Measurements from ENCODE around the gene POLDIP3.
"Not testable (repeated sequence)": the region's sequence is repeated elsewhere in the genome, so short reads cannot be mapped to it uniquely, and the experiment has no call there.

The POLDIP3 gene

GRCh38 chr22:42619261-42620063 lies 4.8 kb upstream of the POLDIP3 start:
- DNase-seq (ENCODE audit: low read depth in 2 of 2), result no peak

- no peak for DNase-seq (ENCODE audit: low read depth in 2 of 2)
These were observed 2.7 kb upstream of the POLDIP3 start for GRCh38 chr22:42617155-42617983.

- not testable (repeated sequence) for DNase-seq (ENCODE audit: low read depth in 2 of 2)
These were observed 1.1 kb upstream of the POLDIP3 start for GRCh38 chr22:42615860-42616175.

GRCh38 chr22:42615092-42615859 lies 593 bp upstream of the POLDIP3 start:
- peak; percentile 84 to 89 for DNase-seq (ENCODE audit: low read depth in 2 of 2)

GRCh38 chr22:42613872-42614301 lies 796 bp downstream of the POLDIP3 start:
- no peak for DNase-seq (ENCODE audit: low read depth in 2 of 2)

- DNase-seq (ENCODE audit: low read depth in 2 of 2), result no peak
These were observed 2.3 kb downstream of the POLDIP3 start for GRCh38 chr22:42612336-42612735.

- DNase-seq (ENCODE audit: low read depth in 2 of 2), result no peak
These were observed 3.6 kb downstream of the POLDIP3 start for GRCh38 chr22:42611051-42611450.

- no peak for DNase-seq (ENCODE audit: low read depth in 2 of 2)
These were observed 4.5 kb downstream of the POLDIP3 start for GRCh38 chr22:42610186-42610585.

- no peak for DNase-seq (ENCODE audit: low read depth in 2 of 2)
These were observed 5.8 kb downstream of the POLDIP3 start for GRCh38 chr22:42608823-42609361.

- DNase-seq (ENCODE audit: low read depth in 2 of 2), result no peak
These were observed 6.4 kb downstream of the POLDIP3 start for GRCh38 chr22:42608136-42608822.

GRCh38 chr22:42607641-42608040 lies 7.0 kb downstream of the POLDIP3 start:
- not testable (repeated sequence) for DNase-seq (ENCODE audit: low read depth in 2 of 2)

GRCh38 chr22:42604403-42604802 lies 10.3 kb downstream of the POLDIP3 start:
- no peak for DNase-seq (ENCODE audit: low read depth in 2 of 2)

- DNase-seq (ENCODE audit: low read depth in 2 of 2), result no peak
These were observed 11.3 kb downstream of the POLDIP3 start for GRCh38 chr22:42603427-42603826.

- DNase-seq (ENCODE audit: low read depth in 2 of 2), result no peak
These were observed 12.2 kb downstream of the POLDIP3 start for GRCh38 chr22:42602470-42602869.

GRCh38 chr22:42601879-42602465 lies 12.7 kb downstream of the POLDIP3 start:
- no peak for DNase-seq (ENCODE audit: low read depth in 2 of 2)

GRCh38 chr22:42596863-42597530 lies 17.7 kb downstream of the POLDIP3 start:
- DNase-seq (ENCODE audit: low read depth in 2 of 2), result no peak

GRCh38 chr22:42596336-42596735 lies 18.3 kb downstream of the POLDIP3 start:
- DNase-seq (ENCODE audit: low read depth in 2 of 2), result no peak

GRCh38 chr22:42595434-42595833 lies 19.2 kb downstream of the POLDIP3 start:
- DNase-seq (ENCODE audit: low read depth in 2 of 2), result no peak

GRCh38 chr22:42591987-42592386 lies 22.7 kb downstream of the POLDIP3 start:
- no peak for DNase-seq (ENCODE audit: low read depth in 2 of 2)

- no peak for DNase-seq (ENCODE audit: low read depth in 2 of 2)
These were observed 27.0 kb downstream of the POLDIP3 start for GRCh38 chr22:42587588-42588175.
